IMR-90 (cell line): Measurements from ENCODE around the gene SPACA7.
"Not testable (repeated sequence)": the region's sequence is repeated elsewhere in the genome, so short reads cannot be mapped to it uniquely, and the experiment has no call there.

Experiments
- BHLHE40 ChIP-seq: fragments of 150-350 bp; IDR thresholded peaks from 2 replicates; pipeline ENCODE4 v1.6.1; 2016; ENCODE audit warnings: mild to moderate bottlenecking, low read depth, low read length
- CEBPB ChIP-seq: IDR thresholded peaks from 2 replicates; pipeline ENCODE4 v1.6.1; 2012; ENCODE audit warnings: low read depth, low read length, improper control_type of control experiment
- CHD1 ChIP-seq: IDR thresholded peaks from 2 replicates; pipeline ENCODE4 v1.6.1; 2012; ENCODE audit warnings: low read depth, low read length, improper control_type of control experiment
- CTCF ChIP-seq: conservative IDR thresholded peaks from 2 replicates; pipeline ENCODE4 v1.5.1; 2012; ENCODE audit warnings: mild to moderate bottlenecking, low read depth, low read length, improper control_type of control experiment
- FOS ChIP-seq: fragments of 150-350 bp; IDR thresholded peaks from 2 replicates; pipeline ENCODE4 v1.6.1; 2016; ENCODE audit warnings: low read depth, low read length
- MAFK ChIP-seq: IDR thresholded peaks from 2 replicates; pipeline ENCODE4 v1.6.1; 2012; ENCODE audit warnings: low read depth, low read length, improper control_type of control experiment
- MXI1 ChIP-seq: IDR thresholded peaks from 2 replicates; pipeline ENCODE4 v1.6.1; 2012; ENCODE audit warnings: low read depth, mild to moderate bottlenecking, low read length, moderate library complexity, borderline replicate concordance
- POLR2A ChIP-seq: IDR thresholded peaks from 2 replicates; pipeline ENCODE4 v1.6.1; 2012; ENCODE audit warnings: mild to moderate bottlenecking, low read depth, low read length
- RAD21 ChIP-seq: IDR thresholded peaks from 2 replicates; pipeline ENCODE4 v1.6.1; 2012; ENCODE audit warnings: low read length, improper control_type of control experiment
- RCOR1 ChIP-seq: IDR thresholded peaks from 2 replicates; pipeline ENCODE4 v1.6.1; 2012; ENCODE audit warnings: mild to moderate bottlenecking, low read length, improper control_type of control experiment; ENCODE audit not compliant: insufficient replicate concordance
- RFX5 ChIP-seq: IDR thresholded peaks from 2 replicates; pipeline ENCODE4 v1.8.0; 2012; ENCODE audit warnings: low read depth, mild to moderate bottlenecking, low read length, moderate library complexity
- SMC3 ChIP-seq: fragments of 150-350 bp; IDR thresholded peaks from 2 replicates; pipeline ENCODE4 v1.6.1; 2016; ENCODE audit warnings: low read depth, mild to moderate bottlenecking, antibody characterized with exemption, low read length, moderate library complexity
- USF2 ChIP-seq: fragments of 150-350 bp; IDR thresholded peaks from 2 replicates; pipeline ENCODE4 v1.6.1; 2017; ENCODE audit warnings: mild to moderate bottlenecking, antibody characterized with exemption, low read length, low read depth
- TF ChIP-seq, protein P1 (sequence below): fragments of 150-350 bp; IDR thresholded peaks from 2 replicates; pipeline ENCODE4 v1.6.1; 2016; ENCODE audit warnings: low read depth, mild to moderate bottlenecking, low read length, moderate library complexity, borderline replicate concordance

- TF ChIP-seq POLR2A, CTCF, CHD1, CEBPB, FOS, RCOR1, MAFK, RFX5, RAD21, SMC3, MXI1: not testable (repeated sequence)
- TF ChIP-seq, protein P1, sequence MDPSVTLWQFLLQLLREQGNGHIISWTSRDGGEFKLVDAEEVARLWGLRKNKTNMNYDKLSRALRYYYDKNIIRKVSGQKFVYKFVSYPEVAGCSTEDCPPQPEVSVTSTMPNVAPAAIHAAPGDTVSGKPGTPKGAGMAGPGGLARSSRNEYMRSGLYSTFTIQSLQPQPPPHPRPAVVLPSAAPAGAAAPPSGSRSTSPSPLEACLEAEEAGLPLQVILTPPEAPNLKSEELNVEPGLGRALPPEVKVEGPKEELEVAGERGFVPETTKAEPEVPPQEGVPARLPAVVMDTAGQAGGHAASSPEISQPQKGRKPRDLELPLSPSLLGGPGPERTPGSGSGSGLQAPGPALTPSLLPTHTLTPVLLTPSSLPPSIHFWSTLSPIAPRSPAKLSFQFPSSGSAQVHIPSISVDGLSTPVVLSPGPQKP, result not testable (repeated sequence)
- peak; percentile 56 for TF ChIP-seq BHLHE40
- peak; percentile 10; the same call in 1 of the 2 replicates for TF ChIP-seq USF2
These were observed 18.9 kb downstream of the SPACA7 start for GRCh38 chr13:112395022-112395421.
